Keratinocyte (primary cell): ENCODE measurements around the gene SPANXN3. TPM values are rescaled to one million over a fixed set of nuclear protein-coding genes. Genes with fewer than 3 reads are reported as not detected.
"Not testable (repeated sequence)": the region's sequence is repeated elsewhere in the genome, so short reads cannot be mapped to it uniquely, and the experiment has no call there.

Experiments
- DNase-seq: peaks from one replicate; pipeline ENCODE4 v3.0.0-alpha.2; 2011; ENCODE audit warnings: low read depth, missing footprints, low spot score
- FAIRE-seq: peaks from 2 replicates; lab custom pipeline; 2011; peaks lifted over from hg19 to GRCh38; lab: Jason Lieb, UNC
- H2AFZ ChIP-seq: 2 replicates; pipeline ENCODE4 v1.6.0; 2012; ENCODE audit warnings: low read length, control low read depth, inconsistent platforms; ENCODE audit not compliant: control insufficient read depth
- H3K27ac ChIP-seq: 2 replicates; pipeline ENCODE4 v1.5.1; 2011; ENCODE audit warnings: low read length; ENCODE audit not compliant: control insufficient read depth, insufficient read depth
- H3K27me3 ChIP-seq: 3 replicates; pipeline ENCODE4 v1.6.0; 2011; ENCODE audit warnings: low read length; ENCODE audit not compliant: control insufficient read depth, insufficient read depth; ENCODE audit errors: extremely low read depth
- H3K36me3 ChIP-seq, 2 experiments: 2 replicates in 1 of 2; 3 replicates in 1 of 2; pipeline ENCODE4 v1.5.1; 2011; ENCODE audit warnings: low read length in 2 of 2, mild to moderate bottlenecking in 1 of 2; ENCODE audit not compliant: control insufficient read depth in 2 of 2, insufficient read depth in 2 of 2; ENCODE audit errors: extremely low read depth in 1 of 2
- H3K4me1 ChIP-seq: 3 replicates; pipeline ENCODE4 v1.5.1; 2011; ENCODE audit warnings: low read length; ENCODE audit not compliant: control insufficient read depth, insufficient read depth; ENCODE audit errors: extremely low read depth
- H3K4me2 ChIP-seq: 3 replicates; pipeline ENCODE4 v1.6.0; 2011; ENCODE audit warnings: low read depth, low read length; ENCODE audit not compliant: control insufficient read depth, insufficient read depth; ENCODE audit errors: extremely low read depth
- H3K4me3 ChIP-seq, 3 experiments: fragments of 200-600 bp in 1 of 3; sonication (generic) in 1 of 3; 2 replicates in 2 of 3; 3 replicates in 1 of 3; pipeline ENCODE4 v1.5.1; 2011 to 2016; ENCODE audit warnings: low read length in 3 of 3, mild to moderate bottlenecking in 3 of 3, control low read depth in 2 of 3, inconsistent platforms in 1 of 3, low read depth in 1 of 3, mixed read lengths in 1 of 3, mixed run types in 1 of 3, moderate library complexity in 1 of 3; ENCODE audit not compliant: control insufficient read depth in 2 of 3, insufficient read depth in 2 of 3; ENCODE audit errors: extremely low read depth in 1 of 3
- H3K79me2 ChIP-seq: 2 replicates; pipeline ENCODE4 v1.6.0; 2012; ENCODE audit warnings: low read length; ENCODE audit not compliant: control insufficient read depth, insufficient read depth
- H3K9ac ChIP-seq: 3 replicates; pipeline ENCODE4 v1.6.0; 2011; ENCODE audit warnings: low read length; ENCODE audit not compliant: control insufficient read depth, insufficient read depth; ENCODE audit errors: extremely low read depth
- H3K9me1 ChIP-seq: 3 replicates; pipeline ENCODE4 v1.6.0; 2011; ENCODE audit warnings: low read length; ENCODE audit not compliant: control insufficient read depth, insufficient read depth; ENCODE audit errors: extremely low read depth
- H3K9me3 ChIP-seq: 2 replicates; pipeline ENCODE4 v1.5.1; 2012; ENCODE audit warnings: low read depth, low read length; ENCODE audit not compliant: control insufficient read depth
- H4K20me1 ChIP-seq: 3 replicates; pipeline ENCODE4 v1.6.0; 2011; ENCODE audit warnings: low read length; ENCODE audit not compliant: control insufficient read depth, insufficient read depth; ENCODE audit errors: extremely low read depth
- CTCF ChIP-seq, 3 experiments: IDR thresholded peaks in 1 of 3; conservative IDR thresholded peaks in 1 of 3; optimal IDR thresholded peaks in 1 of 3; 2 replicates in 2 of 3; 3 replicates in 1 of 3; pipeline versions ENCODE3 to v1.5.1; 2011; ENCODE audit warnings: low read length in 3 of 3, mild to moderate bottlenecking in 3 of 3, moderate library complexity in 2 of 3, control low read depth in 1 of 3, inconsistent platforms in 1 of 3; ENCODE audit not compliant: insufficient read depth in 2 of 3; ENCODE audit errors: extremely low read depth in 1 of 3
- EZH2 ChIP-seq: IDR thresholded peaks from one replicate; pipeline ENCODE4 v1.6.1; 2012; ENCODE audit warnings: inconsistent platforms, mild to moderate bottlenecking, low read length, moderate library complexity
- dilution Hi-C: fragments of 300-500 bp; cut with MboI; formaldehyde crosslinking; loops from one replicate; pipeline ENCODE4 v1.7.0; 2020; ENCODE audit warnings: low sequenced_read_pairs; ENCODE audit not compliant: extremely low pct_ligation_motif_present
- polyA minus RNA-seq, 3 experiments: library from RNA; depleted of rRNA, polyadenylated mRNA; stranded (reverse); fragments of >200 nt; gene quantifications; 1 replicate in 1 of 3; 2 replicates in 1 of 3; 3 replicates in 1 of 3; pipeline ENCODE4 v1.2.3, GENCODE V29; 2011
- polyA plus RNA-seq, 5 experiments: library from polyadenylated mRNA; depleted of rRNA in 3 of 5; stranded (reverse) in 3 of 5; stranded (forward) in 1 of 5; unstranded in 1 of 5; fragments of >200 nt; gene quantifications; 1 replicate in 1 of 5; 2 replicates in 3 of 5; 3 replicates in 1 of 5; pipeline versions ENCODE4 v1.2.1 to v1.2.3, GENCODE V29; 2011 to 2012; ENCODE audit warnings: missing spikeins in 2 of 5, low read depth in 1 of 5, low replicate concordance in 1 of 5

Gene SPANXN3
- polyA plus RNA-seq (not detected in 3 replicates), polyA minus RNA-seq (not detected in 3 replicates)
- not detected for polyA plus RNA-seq (2011; ENCODE audit: low read depth)
- not detected in 2 replicates for polyA plus RNA-seq (2011; cell fraction: cytosol; rRNA removed)
- not detected in 2 replicates for polyA plus RNA-seq (2011; cell fraction: nucleus; rRNA removed)
- polyA plus RNA-seq (2012; ENCODE audit: low replicate concordance) = not detected in 2 replicates
- polyA minus RNA-seq (2011; cell fraction: cytosol; rRNA and poly(A)+ RNA removed) = not detected
- not detected in 2 replicates for polyA minus RNA-seq (2011; cell fraction: nucleus; rRNA and poly(A)+ RNA removed)

- FAIRE-seq, dilution Hi-C loops, H4K20me1 ChIP-seq: not testable (repeated sequence)
Observed at GRCh38 chrX:143517375-143517774, at the start of gene SPANXN3. Gene SPANXN3 (minus strand): TSS chrX:143517475. CDS start chrX:143517391, 84 bp downstream.

GRCh38 chrX:143536176-143536575 lies 18.9 kb upstream of the SPANXN3 start:
- Histone ChIP-seq H3K27me3 (no peaks in the 10 kb centered on the region), H3K79me2 (no peaks in the 10 kb centered on the region), H3K4me1 (no peaks in the 10 kb centered on the region), H3K27ac (no peak overlapping the region), H2AFZ (no peak overlapping the region), H4K20me1 (no peaks in the 10 kb centered on the region), H3K4me3 (no peak overlapping the region), H3K9me3 (peaks cover 7% of the 10 kb centered on the region), H3K4me2 (no peak overlapping the region), H3K36me3 (no peaks in the 10 kb centered on the region), H3K9ac (no peak overlapping the region), H3K9me1 (no peaks in the 10 kb centered on the region)
- no peak for FAIRE-seq
- dilution Hi-C loops = no loop called here
- TF ChIP-seq EZH2 (no peak), CTCF (optimal IDR thresholded peaks at IDR 0.05 in 1 of 3, IDR thresholded peaks at IDR 0.05 in 1 of 3, conservative IDR thresholded peaks at IDR 0.05 in 1 of 3; ENCODE audit: extremely low read depth in 1 of 3, insufficient read depth in 2 of 3, low read length in 3 of 3) (no peak)
- no peak for DNase-seq

More at GRCh38 chrX:143517375-143517774, at the start of gene SPANXN3:
- not testable (repeated sequence) for DNase-seq, H3K4me3 ChIP-seq, H2AFZ ChIP-seq, H3K4me1 ChIP-seq, H3K4me2 ChIP-seq, H3K27ac ChIP-seq, H3K79me2 ChIP-seq, H3K36me3 ChIP-seq, H3K27me3 ChIP-seq, H3K9ac ChIP-seq, H3K9me1 ChIP-seq, H3K9me3 ChIP-seq

GRCh38 chrX:143502196-143502595 lies 15.1 kb downstream of the SPANXN3 start:
- H3K27me3 ChIP-seq, H3K36me3 ChIP-seq, H3K4me1 ChIP-seq, H3K4me3 ChIP-seq, H3K27ac ChIP-seq, H3K79me2 ChIP-seq, H3K9ac ChIP-seq, FAIRE-seq, H3K4me2 ChIP-seq, dilution Hi-C loops, DNase-seq, H3K9me1 ChIP-seq, H4K20me1 ChIP-seq, H3K9me3 ChIP-seq, H2AFZ ChIP-seq: not testable (repeated sequence)
